ENCODE results near the gene PSTK. TPM values are rescaled to one million over a fixed set of nuclear protein-coding genes. Genes with fewer than 3 reads are reported as not detected.

PSTK gene
- total RNA-seq, 1 experiment from 2014 or later = 4.4 TPM

DNA sequence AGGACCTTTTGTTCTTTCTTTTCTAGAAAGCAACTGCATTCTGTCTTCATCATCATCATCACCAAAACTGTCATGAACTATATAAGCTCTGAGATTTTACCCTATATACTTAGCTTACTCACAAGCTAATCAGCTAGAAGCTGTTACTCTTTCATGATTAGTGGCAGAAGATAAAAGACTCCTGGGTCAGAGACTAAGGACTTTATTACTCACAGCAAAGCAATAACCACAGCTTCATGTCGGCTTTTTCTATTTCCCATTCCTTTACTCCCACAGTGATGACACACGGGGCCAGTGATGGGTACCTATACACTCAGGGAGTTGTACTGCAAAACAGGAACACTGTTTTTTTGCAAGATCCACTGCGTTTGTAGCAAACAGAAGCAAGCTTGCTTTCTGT lies 17.8 kb upstream of the PSTK start:
- TF ChIP-seq, protein P1, sequence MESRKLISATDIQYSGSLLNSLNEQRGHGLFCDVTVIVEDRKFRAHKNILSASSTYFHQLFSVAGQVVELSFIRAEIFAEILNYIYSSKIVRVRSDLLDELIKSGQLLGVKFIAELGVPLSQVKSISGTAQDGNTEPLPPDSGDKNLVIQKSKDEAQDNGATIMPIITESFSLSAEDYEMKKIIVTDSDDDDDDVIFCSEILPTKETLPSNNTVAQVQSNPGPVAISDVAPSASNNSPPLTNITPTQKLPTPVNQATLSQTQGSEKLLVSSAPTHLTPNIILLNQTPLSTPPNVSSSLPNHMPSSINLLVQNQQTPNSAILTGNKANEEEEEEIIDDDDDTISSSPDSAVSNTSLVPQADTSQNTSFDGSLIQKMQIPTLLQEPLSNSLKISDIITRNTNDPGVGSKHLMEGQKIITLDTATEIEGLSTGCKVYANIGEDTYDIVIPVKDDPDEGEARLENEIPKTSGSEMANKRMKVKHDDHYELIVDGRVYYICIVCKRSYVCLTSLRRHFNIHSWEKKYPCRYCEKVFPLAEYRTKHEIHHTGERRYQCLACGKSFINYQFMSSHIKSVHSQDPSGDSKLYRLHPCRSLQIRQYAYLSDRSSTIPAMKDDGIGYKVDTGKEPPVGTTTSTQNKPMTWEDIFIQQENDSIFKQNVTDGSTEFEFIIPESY (IDR thresholded peaks at IDR 0.05; ENCODE audit: extremely low read depth, insufficient replicate concordance, low read length) = no peak
- TF ChIP-seq, protein P2, sequence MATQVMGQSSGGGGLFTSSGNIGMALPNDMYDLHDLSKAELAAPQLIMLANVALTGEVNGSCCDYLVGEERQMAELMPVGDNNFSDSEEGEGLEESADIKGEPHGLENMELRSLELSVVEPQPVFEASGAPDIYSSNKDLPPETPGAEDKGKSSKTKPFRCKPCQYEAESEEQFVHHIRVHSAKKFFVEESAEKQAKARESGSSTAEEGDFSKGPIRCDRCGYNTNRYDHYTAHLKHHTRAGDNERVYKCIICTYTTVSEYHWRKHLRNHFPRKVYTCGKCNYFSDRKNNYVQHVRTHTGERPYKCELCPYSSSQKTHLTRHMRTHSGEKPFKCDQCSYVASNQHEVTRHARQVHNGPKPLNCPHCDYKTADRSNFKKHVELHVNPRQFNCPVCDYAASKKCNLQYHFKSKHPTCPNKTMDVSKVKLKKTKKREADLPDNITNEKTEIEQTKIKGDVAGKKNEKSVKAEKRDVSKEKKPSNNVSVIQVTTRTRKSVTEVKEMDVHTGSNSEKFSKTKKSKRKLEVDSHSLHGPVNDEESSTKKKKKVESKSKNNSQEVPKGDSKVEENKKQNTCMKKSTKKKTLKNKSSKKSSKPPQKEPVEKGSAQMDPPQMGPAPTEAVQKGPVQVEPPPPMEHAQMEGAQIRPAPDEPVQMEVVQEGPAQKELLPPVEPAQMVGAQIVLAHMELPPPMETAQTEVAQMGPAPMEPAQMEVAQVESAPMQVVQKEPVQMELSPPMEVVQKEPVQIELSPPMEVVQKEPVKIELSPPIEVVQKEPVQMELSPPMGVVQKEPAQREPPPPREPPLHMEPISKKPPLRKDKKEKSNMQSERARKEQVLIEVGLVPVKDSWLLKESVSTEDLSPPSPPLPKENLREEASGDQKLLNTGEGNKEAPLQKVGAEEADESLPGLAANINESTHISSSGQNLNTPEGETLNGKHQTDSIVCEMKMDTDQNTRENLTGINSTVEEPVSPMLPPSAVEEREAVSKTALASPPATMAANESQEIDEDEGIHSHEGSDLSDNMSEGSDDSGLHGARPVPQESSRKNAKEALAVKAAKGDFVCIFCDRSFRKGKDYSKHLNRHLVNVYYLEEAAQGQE (IDR thresholded peaks at IDR 0.05; ENCODE audit: low read depth) = no peak
- TF ChIP-seq RAD21 (IDR thresholded peaks at IDR 0.05; ENCODE audit: low read depth) (no peak), SRF (IDR thresholded peaks at IDR 0.05; ENCODE audit: low read depth) (no peak)

More for the DNA sequence above, 17.8 kb upstream of the PSTK start:
- CTCF ChIA-PET = no interaction called here
- RAD21 ChIA-PET (ENCODE audit: low non-redundant PET in 1 of 2, low total read pairs in 2 of 2, uncharacterized antibody in 2 of 2, unreplicated experiment in 2 of 2) = no interaction called here
- no TSS peak for BruUV-seq (replicated peaks)
- Histone ChIP-seq H3K9me3 (ENCODE audit: control insufficient read depth in 1 of 2, insufficient read depth in 1 of 2, low read depth in 1 of 2, low read length in 2 of 2) (no peaks in the 10 kb centered on the region), H3K9me2 (ENCODE audit: insufficient read depth) (no peaks in the 10 kb centered on the region), H2AFZ (ENCODE audit: low read depth, low read length, poor library complexity, severe bottlenecking) (no peak overlapping the region), H3K4me1 (ENCODE audit: control insufficient read depth in 1 of 2, insufficient read depth in 2 of 2, low read length in 2 of 2) (no peaks in the 10 kb centered on the region), H3K4me2 (ENCODE audit: low read length) (no peak overlapping the region), H3K4me3 (replicated peaks in 1 of 2; ENCODE audit: low read depth in 1 of 2, low read length in 2 of 2) (no peak overlapping the region), H3K36me3 (ENCODE audit: control insufficient read depth in 1 of 2, insufficient read depth in 2 of 2, low read length in 2 of 2) (no peaks in the 10 kb centered on the region), H3K27ac (ENCODE audit: low read depth, low read length) (no peak overlapping the region), H4K20me1 (ENCODE audit: insufficient read depth) (no peaks in the 10 kb centered on the region), H3K9ac (ENCODE audit: low read length) (no peak overlapping the region), H3K79me2 (ENCODE audit: insufficient read depth, low read length) (no peaks in the 10 kb centered on the region), H3K27me3 (ENCODE audit: insufficient read depth, low read length) (no peaks in the 10 kb centered on the region)
- DNase-seq (ENCODE audit: low read depth, low spot score) (no peak), ATAC-seq (no peak)
- POLR2A ChIA-PET = no interaction called here
- intact Hi-C loops (cut with micrococcal nuclease) = no loop called here
